Measurements from ENCODE around the gene UTP25. TPM values are rescaled to one million over a fixed set of nuclear protein-coding genes. Genes with fewer than 3 reads are reported as not detected.

The UTP25 gene
- total and polyA plus RNA-seq, 2 experiments from 2014 or later = 9.5 to 12.2 TPM

- no peak overlapping the region for H2AFZ ChIP-seq
- WGBS, 2 experiments (ENCODE audit: low coverage in 1 of 2, low lambda C conversion rate in 2 of 2, missing lambda C conversion rate in 2 of 2) = 69 to 80% methylated on average over 5 to 6 of the region's 6 CpGs
- H3K9ac ChIP-seq = no peak overlapping the region
Measured at GRCh38 chr1:209815931-209816341, 11.8 kb upstream of the UTP25 start.

GRCh38 chr1:209816923-209817322 lies 10.8 kb upstream of the UTP25 start:
- Histone ChIP-seq H3K27me3 (replicated peaks; ENCODE audit: insufficient read depth) (no peaks in the 10 kb centered on the region), H3K4me3 (no peak overlapping the region), H2AFZ (no peak overlapping the region), H3F3A (ENCODE audit: insufficient read depth) (no peaks in the 10 kb centered on the region), H3K27ac (no peak overlapping the region), H4K20me1 (ENCODE audit: insufficient read depth) (no peaks in the 10 kb centered on the region), H3K4me1 (ENCODE audit: insufficient read depth) (no peaks in the 10 kb centered on the region), H3K9me2 (ENCODE audit: insufficient read depth) (no peaks in the 10 kb centered on the region), H3K9ac (no peak overlapping the region), H3K4me2 (ENCODE audit: unreplicated experiment) (no peak overlapping the region), H3K36me3 (ENCODE audit: low read depth) (no peaks in the 10 kb centered on the region), H3K9me3 (ENCODE audit: low read depth) (no peaks in the 10 kb centered on the region), H3K79me2 (ENCODE audit: insufficient read depth) (no peaks in the 10 kb centered on the region)
- WGBS, 2 experiments (ENCODE audit: low coverage in 1 of 2, low lambda C conversion rate in 2 of 2, missing lambda C conversion rate in 2 of 2) = 68 to 69% methylated on average over 3 of the region's 3 CpGs
- no peak for DNase-seq
- in situ Hi-C loops (cut with MboI) = no loop called here
- TF ChIP-seq EZH2 (IDR thresholded peaks at IDR 0.05; ENCODE audit: insufficient read depth, poor library complexity, severe bottlenecking) = no peak

More at GRCh38 chr1:209815931-209816341, 11.8 kb upstream of the UTP25 start:
- no peak for DNase-seq
- no peaks in the 10 kb centered on the region for H4K20me1 ChIP-seq (ENCODE audit: insufficient read depth)
- H3K27ac ChIP-seq = no peak overlapping the region
- TF ChIP-seq EZH2phosphoT487 (IDR thresholded peaks at IDR 0.05; ENCODE audit: insufficient read depth, low read depth) = no peak
- TF ChIP-seq EZH2 (IDR thresholded peaks at IDR 0.05; ENCODE audit: insufficient read depth, poor library complexity, severe bottlenecking) = no peak
- no peak overlapping the region for H3K4me3 ChIP-seq
- H3K4me1 ChIP-seq (ENCODE audit: insufficient read depth) = no peaks in the 10 kb centered on the region
- H3K79me2 ChIP-seq (ENCODE audit: insufficient read depth) = no peaks in the 10 kb centered on the region
- in situ Hi-C loops (cut with MboI) = no loop called here
- H3K9me2 ChIP-seq (ENCODE audit: insufficient read depth) = no peaks in the 10 kb centered on the region
- no peaks in the 10 kb centered on the region for H3F3A ChIP-seq (ENCODE audit: insufficient read depth)
- H3K9me3 ChIP-seq (ENCODE audit: low read depth) = no peaks in the 10 kb centered on the region
- H3K36me3 ChIP-seq (ENCODE audit: low read depth) = no peaks in the 10 kb centered on the region
- no peak overlapping the region for H3K4me2 ChIP-seq (ENCODE audit: unreplicated experiment)
- no peaks in the 10 kb centered on the region for H3K27me3 ChIP-seq (replicated peaks; ENCODE audit: insufficient read depth)

- H3F3A ChIP-seq (ENCODE audit: insufficient read depth) = peaks cover 3% of the 10 kb centered on the region
- no peak overlapping the region for H3K27ac ChIP-seq
- in situ Hi-C loops (cut with MboI) = no loop called here
- no peak overlapping the region for H3K4me3 ChIP-seq
- H4K20me1 ChIP-seq (ENCODE audit: insufficient read depth) = no peaks in the 10 kb centered on the region
- WGBS, 2 experiments (ENCODE audit: low coverage in 1 of 2, low lambda C conversion rate in 2 of 2, missing lambda C conversion rate in 2 of 2) = 67 to 92% methylated on average over 1 of the region's 1 CpG
- no peak overlapping the region for H2AFZ ChIP-seq
- no peak for DNase-seq
- no peaks in the 10 kb centered on the region for H3K36me3 ChIP-seq (ENCODE audit: low read depth)
- H3K4me1 ChIP-seq (ENCODE audit: insufficient read depth) = peaks cover 4% of the 10 kb centered on the region
- no peaks in the 10 kb centered on the region for H3K9me2 ChIP-seq (ENCODE audit: insufficient read depth)
- H3K79me2 ChIP-seq (ENCODE audit: insufficient read depth) = no peaks in the 10 kb centered on the region
- no peaks in the 10 kb centered on the region for H3K9me3 ChIP-seq (ENCODE audit: low read depth)
- H3K27me3 ChIP-seq (replicated peaks; ENCODE audit: insufficient read depth) = no peaks in the 10 kb centered on the region
- no peak overlapping the region for H3K4me2 ChIP-seq (ENCODE audit: unreplicated experiment)
- no peak overlapping the region for H3K9ac ChIP-seq
- no peak for TF ChIP-seq EZH2phosphoT487 (IDR thresholded peaks at IDR 0.05; ENCODE audit: insufficient read depth, low read depth)
Measured at GRCh38 chr1:209817691-209818090, 10.1 kb upstream of the UTP25 start.

GRCh38 chr1:209819058-209819457 lies 8.7 kb upstream of the UTP25 start:
- Histone ChIP-seq H3K27me3 (replicated peaks; ENCODE audit: insufficient read depth) (no peaks in the 10 kb centered on the region), H3K9me2 (ENCODE audit: insufficient read depth) (no peaks in the 10 kb centered on the region), H2AFZ (no peak overlapping the region), H3F3A (ENCODE audit: insufficient read depth) (peaks cover 15% of the 10 kb centered on the region), H4K20me1 (ENCODE audit: insufficient read depth) (no peaks in the 10 kb centered on the region), H3K36me3 (ENCODE audit: low read depth) (no peaks in the 10 kb centered on the region), H3K9me3 (ENCODE audit: low read depth) (no peaks in the 10 kb centered on the region), H3K4me1 (ENCODE audit: insufficient read depth) (peaks cover 16% of the 10 kb centered on the region), H3K27ac (no peak overlapping the region), H3K4me3 (no peak overlapping the region), H3K79me2 (ENCODE audit: insufficient read depth) (no peaks in the 10 kb centered on the region), H3K9ac (no peak overlapping the region), H3K4me2 (ENCODE audit: unreplicated experiment) (no peak overlapping the region)
- DNase-seq = no peak
- WGBS, 2 experiments (ENCODE audit: low coverage in 1 of 2, low lambda C conversion rate in 2 of 2, missing lambda C conversion rate in 2 of 2) = 28 to 50% methylated on average over 1 of the region's 1 CpG
- TF ChIP-seq EZH2 (IDR thresholded peaks at IDR 0.05; ENCODE audit: insufficient read depth, poor library complexity, severe bottlenecking) (no peak), EZH2phosphoT487 (IDR thresholded peaks at IDR 0.05; ENCODE audit: insufficient read depth, low read depth) (no peak)
- in situ Hi-C loops (cut with MboI) = no loop called here

- no peak for DNase-seq
- Histone ChIP-seq H3K27me3 (replicated peaks; ENCODE audit: insufficient read depth) (no peaks in the 10 kb centered on the region), H3K36me3 (ENCODE audit: low read depth) (no peaks in the 10 kb centered on the region), H3K27ac (no peak overlapping the region), H3K9me2 (ENCODE audit: insufficient read depth) (no peaks in the 10 kb centered on the region), H4K20me1 (ENCODE audit: insufficient read depth) (no peaks in the 10 kb centered on the region), H3K4me3 (no peak overlapping the region), H3K9me3 (ENCODE audit: low read depth) (no peaks in the 10 kb centered on the region), H3K9ac (no peak overlapping the region), H3K79me2 (ENCODE audit: insufficient read depth) (no peaks in the 10 kb centered on the region), H2AFZ (no peak overlapping the region), H3K4me2 (ENCODE audit: unreplicated experiment) (no peak overlapping the region), H3K4me1 (ENCODE audit: insufficient read depth) (peaks cover 16% of the 10 kb centered on the region), H3F3A (ENCODE audit: insufficient read depth) (peaks cover 15% of the 10 kb centered on the region)
- 35 to 44% methylated on average over 4 of the region's 4 CpGs for WGBS, 2 experiments (ENCODE audit: low coverage in 1 of 2, low lambda C conversion rate in 2 of 2, missing lambda C conversion rate in 2 of 2)
- in situ Hi-C loops (cut with MboI) = no loop called here
- TF ChIP-seq EZH2 (IDR thresholded peaks at IDR 0.05; ENCODE audit: insufficient read depth, poor library complexity, severe bottlenecking) (no peak), EZH2phosphoT487 (IDR thresholded peaks at IDR 0.05; ENCODE audit: insufficient read depth, low read depth) (no peak)
Measured at GRCh38 chr1:209820986-209821385, 6.8 kb upstream of the UTP25 start.
